ENCODE measurements around the gene NLK.
"Not testable (repeated sequence)": the region's sequence is repeated elsewhere in the genome, so short reads cannot be mapped to it uniquely, and the experiment has no call there.

The NLK gene

GRCh38 chr17:28004344-28004743, 38.1 kb upstream of the NLK start:
- H3K36me3 ChIP-seq (ENCODE audit: insufficient read depth, low read length) = no peaks in the 10 kb centered on the region
- H3K9me2 ChIP-seq (replicated peaks; ENCODE audit: low read depth, low read length) = no peaks in the 10 kb centered on the region
- no peak overlapping the region for H3K9ac ChIP-seq (ENCODE audit: low read depth, low read length, poor library complexity, severe bottlenecking)
- no peaks in the 10 kb centered on the region for H3K27me3 ChIP-seq (ENCODE audit: insufficient read depth, low read length, poor library complexity, severe bottlenecking)
- H3K4me1 ChIP-seq (ENCODE audit: insufficient read depth, low read length, poor library complexity, severe bottlenecking) = no peaks in the 10 kb centered on the region
- no peaks in the 10 kb centered on the region for H4K20me1 ChIP-seq (ENCODE audit: insufficient read depth, low read length, poor library complexity, severe bottlenecking)
- H3K4me2 ChIP-seq (ENCODE audit: low read depth, low read length, poor library complexity, severe bottlenecking) = no peak overlapping the region
- no peaks in the 10 kb centered on the region for H3K9me3 ChIP-seq (ENCODE audit: insufficient read depth, low read depth, low read length)
- H3F3A ChIP-seq (ENCODE audit: low read depth) = no peaks in the 10 kb centered on the region
- TF ChIP-seq EZH2phosphoT487 (IDR thresholded peaks at IDR 0.05; ENCODE audit: borderline replicate concordance) = no peak
- TF ChIP-seq, protein P1, sequence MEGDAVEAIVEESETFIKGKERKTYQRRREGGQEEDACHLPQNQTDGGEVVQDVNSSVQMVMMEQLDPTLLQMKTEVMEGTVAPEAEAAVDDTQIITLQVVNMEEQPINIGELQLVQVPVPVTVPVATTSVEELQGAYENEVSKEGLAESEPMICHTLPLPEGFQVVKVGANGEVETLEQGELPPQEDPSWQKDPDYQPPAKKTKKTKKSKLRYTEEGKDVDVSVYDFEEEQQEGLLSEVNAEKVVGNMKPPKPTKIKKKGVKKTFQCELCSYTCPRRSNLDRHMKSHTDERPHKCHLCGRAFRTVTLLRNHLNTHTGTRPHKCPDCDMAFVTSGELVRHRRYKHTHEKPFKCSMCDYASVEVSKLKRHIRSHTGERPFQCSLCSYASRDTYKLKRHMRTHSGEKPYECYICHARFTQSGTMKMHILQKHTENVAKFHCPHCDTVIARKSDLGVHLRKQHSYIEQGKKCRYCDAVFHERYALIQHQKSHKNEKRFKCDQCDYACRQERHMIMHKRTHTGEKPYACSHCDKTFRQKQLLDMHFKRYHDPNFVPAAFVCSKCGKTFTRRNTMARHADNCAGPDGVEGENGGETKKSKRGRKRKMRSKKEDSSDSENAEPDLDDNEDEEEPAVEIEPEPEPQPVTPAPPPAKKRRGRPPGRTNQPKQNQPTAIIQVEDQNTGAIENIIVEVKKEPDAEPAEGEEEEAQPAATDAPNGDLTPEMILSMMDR (conservative IDR thresholded peaks at IDR 0.05; ENCODE audit: low read length) = no peak
- no peak overlapping the region for H3K4me3 ChIP-seq (ENCODE audit: low read length, poor library complexity, severe bottlenecking)
- no peak overlapping the region for H2AFZ ChIP-seq (ENCODE audit: low read length)
- no peaks in the 10 kb centered on the region for H3K79me2 ChIP-seq (ENCODE audit: insufficient read depth, low read length)

GRCh38 chr17:28007925-28008324, 34.6 kb upstream of the NLK start:
- H3F3A ChIP-seq (ENCODE audit: low read depth); H4K20me1 ChIP-seq (ENCODE audit: insufficient read depth, low read length, poor library complexity, severe bottlenecking); H3K36me3 ChIP-seq (ENCODE audit: insufficient read depth, low read length); H3K4me1 ChIP-seq (ENCODE audit: insufficient read depth, low read length, poor library complexity, severe bottlenecking); H3K4me2 ChIP-seq (ENCODE audit: low read depth, low read length, poor library complexity, severe bottlenecking); H3K79me2 ChIP-seq (ENCODE audit: insufficient read depth, low read length); H3K27me3 ChIP-seq (ENCODE audit: insufficient read depth, low read length, poor library complexity, severe bottlenecking); H2AFZ ChIP-seq (ENCODE audit: low read length); H3K9me3 ChIP-seq (ENCODE audit: insufficient read depth, low read depth, low read length); H3K4me3 ChIP-seq (ENCODE audit: low read length, poor library complexity, severe bottlenecking); H3K9ac ChIP-seq (ENCODE audit: low read depth, low read length, poor library complexity, severe bottlenecking); H3K9me2 ChIP-seq (replicated peaks; ENCODE audit: low read depth, low read length): not testable (repeated sequence)

GRCh38 chr17:28008513-28008912, 34.0 kb upstream of the NLK start:
- TF ChIP-seq, protein P1 (conservative IDR thresholded peaks at IDR 0.05; ENCODE audit: low read length) = no peak
- no peak for TF ChIP-seq EZH2phosphoT487 (IDR thresholded peaks at IDR 0.05; ENCODE audit: borderline replicate concordance)
- Histone ChIP-seq H3K9me3 (ENCODE audit: insufficient read depth, low read depth, low read length) (no peaks in the 10 kb centered on the region), H3K9me2 (replicated peaks; ENCODE audit: low read depth, low read length) (no peaks in the 10 kb centered on the region), H3K36me3 (ENCODE audit: insufficient read depth, low read length) (no peaks in the 10 kb centered on the region), H2AFZ (ENCODE audit: low read length) (no peak overlapping the region), H3K9ac (ENCODE audit: low read depth, low read length, poor library complexity, severe bottlenecking) (no peak overlapping the region), H3K4me3 (ENCODE audit: low read length, poor library complexity, severe bottlenecking) (no peak overlapping the region), H3K4me1 (ENCODE audit: insufficient read depth, low read length, poor library complexity, severe bottlenecking) (no peaks in the 10 kb centered on the region), H3K79me2 (ENCODE audit: insufficient read depth, low read length) (no peaks in the 10 kb centered on the region), H3K4me2 (ENCODE audit: low read depth, low read length, poor library complexity, severe bottlenecking) (no peak overlapping the region), H4K20me1 (ENCODE audit: insufficient read depth, low read length, poor library complexity, severe bottlenecking) (no peaks in the 10 kb centered on the region), H3F3A (ENCODE audit: low read depth) (no peaks in the 10 kb centered on the region), H3K27me3 (ENCODE audit: insufficient read depth, low read length, poor library complexity, severe bottlenecking) (no peaks in the 10 kb centered on the region)

DNA sequence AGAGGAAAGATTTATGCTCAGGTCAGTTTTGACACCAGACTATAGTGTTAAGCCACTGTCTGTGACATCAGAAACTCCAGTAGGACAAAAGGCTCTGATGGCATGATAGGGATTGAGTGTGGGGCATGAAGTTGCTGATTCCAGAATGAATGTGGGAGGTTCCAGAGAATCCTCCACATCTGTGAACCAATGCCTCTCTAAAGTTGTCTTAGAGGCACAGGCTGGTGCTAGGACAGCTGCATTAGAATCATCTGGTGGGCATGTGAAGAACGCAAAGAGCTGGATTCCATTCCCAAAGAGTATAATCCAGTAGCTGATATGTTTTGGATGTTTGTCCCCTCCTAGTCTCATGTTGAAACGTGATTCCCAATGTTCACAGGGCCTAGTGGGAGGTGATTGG, 32.1 kb upstream of the NLK start:
- TF ChIP-seq, protein P1 (conservative IDR thresholded peaks at IDR 0.05; ENCODE audit: low read length) = no peak
- TF ChIP-seq EZH2phosphoT487 (IDR thresholded peaks at IDR 0.05; ENCODE audit: borderline replicate concordance) = no peak
- Histone ChIP-seq H4K20me1 (ENCODE audit: insufficient read depth, low read length, poor library complexity, severe bottlenecking) (no peaks in the 10 kb centered on the region), H3K4me3 (ENCODE audit: low read length, poor library complexity, severe bottlenecking) (no peak overlapping the region), H3F3A (ENCODE audit: low read depth) (no peaks in the 10 kb centered on the region), H3K9me3 (ENCODE audit: insufficient read depth, low read depth, low read length) (no peaks in the 10 kb centered on the region), H3K9me2 (replicated peaks; ENCODE audit: low read depth, low read length) (no peaks in the 10 kb centered on the region), H3K36me3 (ENCODE audit: insufficient read depth, low read length) (no peaks in the 10 kb centered on the region), H2AFZ (ENCODE audit: low read length) (no peak overlapping the region), H3K9ac (ENCODE audit: low read depth, low read length, poor library complexity, severe bottlenecking) (no peak overlapping the region), H3K27me3 (ENCODE audit: insufficient read depth, low read length, poor library complexity, severe bottlenecking) (no peaks in the 10 kb centered on the region), H3K4me2 (ENCODE audit: low read depth, low read length, poor library complexity, severe bottlenecking) (no peak overlapping the region), H3K79me2 (ENCODE audit: insufficient read depth, low read length) (no peaks in the 10 kb centered on the region), H3K4me1 (ENCODE audit: insufficient read depth, low read length, poor library complexity, severe bottlenecking) (no peaks in the 10 kb centered on the region)

Data from Loucy (cell line).